IPS-15b (cell line): ENCODE data around the gene MOB3B.

Experiments used
- H3K27me3 ChIP-seq: one replicate; pipeline ENCODE4 v1.6.1; 2013; ENCODE audit warnings: low read length; ENCODE audit not compliant: control insufficient read depth, insufficient read depth
- H3K36me3 ChIP-seq: one replicate; pipeline ENCODE4 v1.6.1; 2013; ENCODE audit warnings: low read length; ENCODE audit not compliant: control insufficient read depth, insufficient read depth
- H3K4me1 ChIP-seq: one replicate; pipeline ENCODE4 v1.6.1; 2013; ENCODE audit warnings: mild to moderate bottlenecking, low read length; ENCODE audit not compliant: control insufficient read depth, insufficient read depth
- H3K4me3 ChIP-seq: one replicate; pipeline ENCODE4 v1.5.1; 2013; ENCODE audit warnings: low read depth, low read length
- H3K9ac ChIP-seq: one replicate; pipeline ENCODE4 v1.6.1; 2013; ENCODE audit warnings: low read depth, mild to moderate bottlenecking, low read length
- H3K9me3 ChIP-seq: one replicate; pipeline ENCODE4 v1.6.1; 2013; ENCODE audit warnings: mild to moderate bottlenecking, low read length; ENCODE audit not compliant: control insufficient read depth, insufficient read depth

MOB3B gene

DNA sequence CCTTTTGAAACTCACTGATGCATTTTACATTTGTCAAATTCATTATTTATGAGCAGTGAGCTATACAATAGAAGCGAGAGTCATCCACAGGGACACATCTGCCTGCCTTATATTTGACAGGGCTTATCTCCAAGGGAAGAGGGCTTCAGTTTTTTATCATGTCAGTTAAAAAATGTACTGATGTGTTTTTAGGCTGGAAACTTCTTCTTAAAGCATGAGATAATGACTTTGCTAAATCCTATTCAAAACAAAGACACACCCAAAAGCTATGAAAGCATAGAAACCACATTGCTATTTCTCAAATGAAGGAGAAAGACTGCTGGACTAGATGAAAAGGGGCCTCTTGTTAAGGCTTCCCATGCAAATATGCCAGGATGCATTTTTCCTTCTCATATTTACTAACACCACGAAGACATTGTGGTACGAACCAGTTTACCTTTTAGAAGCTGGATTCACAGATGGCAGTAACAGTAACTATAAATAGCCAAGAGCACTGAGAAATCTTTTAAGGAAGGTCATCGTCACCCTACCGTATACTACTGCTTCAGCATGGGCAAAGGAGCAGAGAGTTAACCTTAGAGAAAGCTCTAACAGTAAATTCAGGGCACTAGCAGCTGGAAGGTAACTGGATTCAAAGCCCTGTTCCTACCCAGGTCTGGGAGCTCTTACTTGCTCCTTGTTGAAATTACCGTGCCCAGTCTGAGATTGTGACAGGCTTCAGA is 91.8 kb downstream of the MOB3B start:
- H3K9me3 ChIP-seq, result no peaks in the 10 kb centered on the region
- no peaks in the 10 kb centered on the region for H3K27me3 ChIP-seq
- no peak overlapping the region for H3K9ac ChIP-seq
- H3K36me3 ChIP-seq, result no peaks in the 10 kb centered on the region
- H3K4me1 ChIP-seq, result peaks cover 3% of the 10 kb centered on the region
- H3K4me3 ChIP-seq, result no peak overlapping the region

DNA sequence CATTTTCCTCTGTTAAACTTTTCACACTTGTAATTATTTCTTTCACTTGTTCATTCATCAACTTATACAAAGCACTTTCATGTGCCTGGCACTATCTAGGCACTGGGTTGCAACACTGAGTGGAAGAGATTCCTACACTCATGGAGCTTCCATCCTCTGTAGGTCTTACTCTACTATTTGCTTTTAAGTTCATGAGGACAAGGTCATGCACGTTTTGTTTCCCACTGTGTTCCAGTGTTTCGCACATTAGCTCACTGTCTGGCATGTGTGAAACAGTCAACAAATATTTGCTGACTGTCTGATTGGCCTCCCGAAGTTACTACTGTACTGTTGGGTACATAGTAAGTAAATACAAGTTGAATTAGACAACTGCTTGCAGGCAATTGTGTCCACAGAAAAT is 93.4 kb downstream of the MOB3B start:
- Histone ChIP-seq H3K9me3 (no peaks in the 10 kb centered on the region), H3K4me1 (peaks cover 10% of the 10 kb centered on the region), H3K9ac (no peak overlapping the region), H3K36me3 (no peaks in the 10 kb centered on the region), H3K4me3 (no peak overlapping the region), H3K27me3 (no peaks in the 10 kb centered on the region)

DNA sequence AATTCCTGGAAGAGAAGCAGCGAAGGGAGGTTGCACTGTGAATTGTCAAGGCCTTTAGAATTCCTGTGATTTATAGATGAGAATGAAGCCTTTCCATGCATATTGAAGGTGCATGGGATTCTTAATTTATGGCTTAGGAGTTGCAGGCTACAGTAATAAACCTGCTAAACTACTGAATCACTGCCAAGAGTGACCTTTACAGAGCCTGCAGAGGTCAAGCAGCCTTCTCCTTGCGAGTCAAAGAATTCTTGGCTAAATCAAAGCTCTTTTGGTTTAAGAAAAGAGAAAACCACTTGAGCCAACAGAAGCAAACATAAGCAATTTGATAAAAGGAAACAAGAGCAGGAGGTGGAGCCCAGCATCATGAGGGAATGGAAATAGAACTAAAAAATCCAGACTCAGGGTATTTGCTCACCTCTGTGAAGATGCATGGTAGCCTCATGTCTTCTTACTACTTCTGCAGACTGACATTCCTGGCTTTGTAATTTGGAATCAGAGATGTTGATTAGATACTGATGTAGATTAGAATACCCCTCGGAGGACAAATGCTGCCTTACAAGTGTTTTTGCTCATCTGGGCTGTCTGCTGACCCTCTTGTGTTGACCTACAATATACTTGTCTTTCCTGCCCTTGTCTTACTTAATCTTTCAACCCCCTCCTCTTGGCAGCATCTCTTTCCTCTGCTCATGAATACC is 95.8 kb downstream of the MOB3B start:
- Histone ChIP-seq H3K9me3 (no peaks in the 10 kb centered on the region), H3K4me3 (no peak overlapping the region), H3K4me1 (peaks cover 19% of the 10 kb centered on the region)

DNA sequence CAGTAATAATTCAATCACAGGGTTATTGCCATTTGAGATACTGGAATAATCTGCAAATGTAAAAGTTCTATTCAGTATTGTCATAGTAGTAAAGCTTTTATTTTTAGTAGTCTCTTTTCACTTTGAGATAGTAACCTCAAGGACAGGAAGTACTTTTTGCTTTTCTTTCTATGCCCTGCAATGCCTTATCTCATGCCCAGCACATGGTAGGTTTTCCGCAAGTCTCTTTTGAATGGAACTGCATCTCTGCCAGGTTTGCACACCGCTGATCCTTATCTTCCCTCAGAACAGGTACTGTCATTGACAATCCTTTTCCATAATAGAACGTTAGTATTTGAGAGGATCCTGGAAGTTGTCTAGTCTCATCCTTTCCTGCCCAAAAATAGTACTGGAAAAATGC is 97.3 kb downstream of the MOB3B start:
- no peak overlapping the region for H3K4me3 ChIP-seq
- H3K9ac ChIP-seq, result no peak overlapping the region
- H3K36me3 ChIP-seq, result no peaks in the 10 kb centered on the region
- H3K4me1 ChIP-seq, result peaks cover 19% of the 10 kb centered on the region
- no peaks in the 10 kb centered on the region for H3K27me3 ChIP-seq
- H3K9me3 ChIP-seq, result no peaks in the 10 kb centered on the region

More for the DNA sequence above, 95.8 kb downstream of the MOB3B start:
- Histone ChIP-seq H3K27me3 (no peaks in the 10 kb centered on the region), H3K36me3 (no peaks in the 10 kb centered on the region), H3K9ac (no peak overlapping the region)

DNA sequence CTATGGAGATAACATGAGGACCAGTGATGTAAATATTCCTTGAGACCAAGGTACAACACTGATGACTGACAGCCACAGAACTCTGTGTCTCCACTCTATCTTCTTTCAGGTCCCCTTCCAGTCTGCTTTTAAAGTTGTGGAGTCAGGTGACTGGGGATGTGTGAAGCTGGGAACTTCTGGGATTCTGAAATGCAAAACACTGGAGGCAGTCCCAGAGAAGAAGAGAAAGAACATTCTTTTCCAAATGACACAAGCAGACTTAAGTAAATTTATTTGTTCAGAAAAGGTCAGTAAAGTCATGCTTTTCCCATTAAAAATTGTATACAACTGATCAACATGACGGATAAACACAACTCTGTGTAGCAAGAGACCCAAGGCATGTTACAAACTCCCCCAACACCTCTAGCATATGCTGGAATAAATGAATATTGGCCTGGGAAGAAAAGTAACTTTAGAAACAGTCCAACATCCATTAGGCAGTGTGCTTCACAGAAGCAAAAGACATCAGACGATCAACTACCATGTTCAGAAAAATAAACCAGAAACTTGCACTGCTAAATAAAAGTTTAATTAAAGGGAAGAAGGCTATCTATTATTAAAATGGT is 98.0 kb downstream of the MOB3B start:
- Histone ChIP-seq H3K27me3 (no peaks in the 10 kb centered on the region), H3K36me3 (no peaks in the 10 kb centered on the region), H3K4me1 (peaks cover 25% of the 10 kb centered on the region), H3K4me3 (no peak overlapping the region), H3K9me3 (no peaks in the 10 kb centered on the region), H3K9ac (no peak overlapping the region)

DNA sequence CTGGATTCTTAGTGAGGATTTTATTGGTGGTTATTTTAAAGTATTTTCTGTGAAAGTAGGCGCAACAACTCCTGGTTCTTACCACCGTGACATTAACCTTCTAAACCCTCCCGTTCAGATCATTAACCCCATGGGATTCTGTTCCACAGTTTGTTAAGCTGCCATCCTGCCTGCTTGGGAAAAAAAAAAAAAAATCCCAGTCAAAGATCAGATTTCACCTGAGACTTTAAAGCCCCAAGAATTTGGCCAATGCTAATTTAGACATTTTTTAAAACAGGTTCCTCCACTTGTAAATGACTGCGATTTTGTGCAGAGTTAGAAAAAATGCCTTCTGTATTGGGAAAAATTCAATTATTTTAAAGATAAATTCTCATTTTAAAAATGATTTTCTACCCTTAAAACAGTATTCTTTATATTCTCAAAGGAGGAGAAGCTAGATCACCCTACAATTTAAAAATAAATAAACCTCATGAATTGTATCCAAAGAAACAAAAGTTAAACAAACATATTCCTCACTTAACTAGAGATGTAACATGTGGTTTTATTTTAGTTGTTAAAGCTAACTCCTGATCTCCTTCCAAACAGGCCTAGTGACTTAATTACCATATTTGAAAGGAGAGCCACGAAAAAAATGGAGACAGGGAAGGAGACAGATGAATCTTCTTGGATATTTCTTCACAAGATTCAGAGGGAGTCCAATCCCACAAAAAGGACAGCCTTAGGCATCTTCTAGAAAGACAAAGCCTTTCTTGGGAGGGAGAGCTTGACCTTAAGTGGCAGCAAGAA is 98.7 kb downstream of the MOB3B start:
- Histone ChIP-seq H3K4me3 (no peak overlapping the region), H3K4me1 (peaks cover 32% of the 10 kb centered on the region), H3K9ac (no peak overlapping the region), H3K27me3 (no peaks in the 10 kb centered on the region), H3K36me3 (no peaks in the 10 kb centered on the region), H3K9me3 (no peaks in the 10 kb centered on the region)

DNA sequence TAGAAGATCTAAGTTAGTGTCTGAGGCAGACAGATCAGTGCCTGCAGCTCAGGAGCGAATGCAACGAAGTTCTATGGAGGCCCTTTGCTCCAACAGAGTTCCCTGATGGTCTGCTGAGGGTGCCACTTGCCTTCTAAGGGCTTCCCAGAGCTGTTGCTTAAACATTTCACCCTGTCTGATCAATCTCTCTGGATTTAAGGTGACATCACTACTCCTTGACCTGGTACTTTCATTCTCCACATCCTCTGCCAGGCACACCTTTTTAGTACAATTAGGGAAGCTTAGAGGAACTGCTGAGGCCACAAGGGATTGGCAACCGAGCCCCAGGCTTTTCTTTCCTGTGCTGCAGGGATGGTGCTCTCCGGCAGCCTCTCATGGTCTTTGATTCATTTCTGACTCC is 99.7 kb downstream of the MOB3B start:
- H3K27me3 ChIP-seq, result no peaks in the 10 kb centered on the region
- H3K4me1 ChIP-seq, result peaks cover 32% of the 10 kb centered on the region
- H3K9ac ChIP-seq, result no peak overlapping the region
- no peaks in the 10 kb centered on the region for H3K9me3 ChIP-seq
- H3K4me3 ChIP-seq, result no peak overlapping the region
- no peaks in the 10 kb centered on the region for H3K36me3 ChIP-seq

DNA sequence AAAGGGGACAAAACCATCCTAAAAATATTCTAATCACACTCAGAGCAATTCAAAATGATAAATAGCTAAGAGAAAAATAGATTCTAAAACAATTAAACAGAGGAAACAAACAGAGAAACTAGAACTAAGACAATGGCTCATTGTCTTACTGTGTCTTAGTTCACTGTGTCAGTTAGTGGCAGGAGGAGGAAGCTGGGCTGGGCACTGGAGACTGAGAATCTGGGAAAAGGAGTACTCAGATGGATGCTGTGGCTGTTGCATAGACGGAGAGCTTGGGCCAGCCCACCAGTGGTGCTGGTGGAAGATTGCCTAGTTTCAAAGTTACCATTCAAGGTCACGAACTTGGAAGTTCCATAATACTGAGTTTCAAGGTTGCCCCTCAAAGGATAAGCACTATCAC is 100.2 kb downstream of the MOB3B start:
- Histone ChIP-seq H3K4me1 (peaks cover 32% of the 10 kb centered on the region), H3K36me3 (no peaks in the 10 kb centered on the region), H3K9me3 (no peaks in the 10 kb centered on the region), H3K9ac (no peak overlapping the region), H3K4me3 (no peak overlapping the region), H3K27me3 (no peaks in the 10 kb centered on the region)

DNA sequence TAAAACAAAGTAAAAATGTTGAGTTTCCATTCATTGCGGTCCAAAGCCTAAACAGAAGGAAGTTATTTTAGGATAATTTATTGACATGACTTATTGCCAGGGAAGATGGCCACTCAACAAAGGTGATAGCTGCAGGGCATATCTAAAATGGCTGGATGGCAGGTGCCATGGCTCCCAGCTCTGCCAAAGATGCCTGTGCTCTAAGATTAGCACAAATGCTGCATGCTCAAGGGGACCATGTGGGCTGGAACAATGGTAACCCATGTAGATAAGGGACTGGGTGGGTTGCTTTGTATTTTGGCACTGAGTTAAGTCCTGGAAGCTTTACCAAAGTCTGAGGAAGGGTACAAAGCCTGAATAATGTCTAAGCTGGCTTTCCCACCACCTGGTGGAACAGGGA is 101.1 kb downstream of the MOB3B start:
- Histone ChIP-seq H3K4me1 (peaks cover 32% of the 10 kb centered on the region), H3K9ac (no peak overlapping the region), H3K36me3 (no peaks in the 10 kb centered on the region), H3K27me3 (no peaks in the 10 kb centered on the region), H3K4me3 (no peak overlapping the region), H3K9me3 (no peaks in the 10 kb centered on the region)

DNA sequence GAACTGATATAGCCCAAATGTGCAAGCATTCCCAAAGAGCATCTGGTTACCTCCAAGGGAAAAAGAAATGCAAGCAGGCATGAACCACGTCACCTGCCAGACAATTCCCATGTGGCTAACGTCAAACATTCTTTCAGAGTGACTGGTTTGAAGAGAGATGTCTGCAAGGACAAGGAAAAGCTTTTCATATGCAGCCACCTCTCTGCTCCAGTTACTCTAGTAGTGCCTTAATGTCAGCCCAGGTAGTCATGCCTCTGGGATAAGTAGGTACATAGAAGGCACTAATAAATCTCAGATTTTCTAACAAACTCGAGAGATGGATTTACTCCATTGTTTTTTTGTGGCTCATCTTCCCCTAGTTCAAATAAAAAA is 102.4 kb downstream of the MOB3B start:
- Histone ChIP-seq H3K9me3 (no peaks in the 10 kb centered on the region), H3K27me3 (no peaks in the 10 kb centered on the region), H3K9ac (no peak overlapping the region), H3K36me3 (no peaks in the 10 kb centered on the region), H3K4me3 (no peak overlapping the region), H3K4me1 (peaks cover 32% of the 10 kb centered on the region)

DNA sequence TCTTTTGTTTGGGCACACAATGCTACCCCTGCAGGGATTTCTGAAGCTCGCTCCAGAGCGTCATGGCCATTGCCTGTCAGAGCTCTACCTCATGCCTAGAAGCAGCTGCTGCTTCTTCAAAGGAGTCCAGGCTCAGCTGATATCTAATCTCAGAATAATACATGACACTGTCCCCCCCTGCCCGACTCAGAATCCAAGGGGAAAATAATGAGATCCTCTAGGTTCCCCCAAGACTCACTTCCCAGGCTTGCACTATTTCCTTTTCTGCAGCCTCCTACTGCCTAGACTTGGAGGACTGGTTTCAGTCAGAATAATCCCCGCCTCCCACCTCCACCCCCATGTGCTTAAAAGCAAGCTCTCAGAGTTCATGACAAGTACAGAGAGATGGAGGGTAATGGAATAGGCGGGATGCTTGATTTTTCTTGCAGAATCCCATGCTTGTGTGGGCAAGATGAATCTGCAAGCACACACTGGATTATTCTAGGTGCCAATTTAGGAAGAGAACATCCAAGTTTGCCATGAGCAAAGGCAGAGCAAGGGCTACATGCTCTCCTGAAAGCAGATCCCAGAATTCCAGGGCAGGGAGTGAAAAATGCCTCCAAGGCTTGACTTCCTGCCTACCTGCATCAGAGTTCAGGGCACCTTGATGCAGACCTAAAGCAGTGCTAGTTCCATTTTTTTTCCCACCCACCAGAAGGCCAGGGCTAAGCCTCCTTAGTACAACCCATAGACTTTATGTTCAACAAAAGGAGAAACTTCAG is 102.9 kb downstream of the MOB3B start:
- H3K9me3 ChIP-seq, result no peaks in the 10 kb centered on the region
- no peak overlapping the region for H3K9ac ChIP-seq
- peaks cover 32% of the 10 kb centered on the region for H3K4me1 ChIP-seq
- no peaks in the 10 kb centered on the region for H3K27me3 ChIP-seq
- H3K4me3 ChIP-seq, result no peak overlapping the region
- no peaks in the 10 kb centered on the region for H3K36me3 ChIP-seq
